SU-DHL-6 (cell line): ENCODE data around the gene CHAT.

Experiments used
- EZH2phosphoT487 ChIP-seq: fragments of 200-600 bp; sonication (generic), shearing (Covaris generic); conservative IDR thresholded peaks from 2 replicates; pipeline ENCODE4 v1.6.1; 2018; ENCODE audit warnings: mild to moderate bottlenecking, antibody characterized with exemption, low read length, moderate library complexity, mixed read lengths
- TF ChIP-seq, protein P1 (sequence below): fragments of 200-600 bp; sonication (generic); IDR thresholded peaks from one replicate; pipeline ENCODE4 v1.5.1; 2017; ENCODE audit warnings: antibody characterized with exemption, mild to moderate bottlenecking, low read length, moderate library complexity; ENCODE audit not compliant: insufficient read depth, poor library complexity, severe bottlenecking

DNA sequence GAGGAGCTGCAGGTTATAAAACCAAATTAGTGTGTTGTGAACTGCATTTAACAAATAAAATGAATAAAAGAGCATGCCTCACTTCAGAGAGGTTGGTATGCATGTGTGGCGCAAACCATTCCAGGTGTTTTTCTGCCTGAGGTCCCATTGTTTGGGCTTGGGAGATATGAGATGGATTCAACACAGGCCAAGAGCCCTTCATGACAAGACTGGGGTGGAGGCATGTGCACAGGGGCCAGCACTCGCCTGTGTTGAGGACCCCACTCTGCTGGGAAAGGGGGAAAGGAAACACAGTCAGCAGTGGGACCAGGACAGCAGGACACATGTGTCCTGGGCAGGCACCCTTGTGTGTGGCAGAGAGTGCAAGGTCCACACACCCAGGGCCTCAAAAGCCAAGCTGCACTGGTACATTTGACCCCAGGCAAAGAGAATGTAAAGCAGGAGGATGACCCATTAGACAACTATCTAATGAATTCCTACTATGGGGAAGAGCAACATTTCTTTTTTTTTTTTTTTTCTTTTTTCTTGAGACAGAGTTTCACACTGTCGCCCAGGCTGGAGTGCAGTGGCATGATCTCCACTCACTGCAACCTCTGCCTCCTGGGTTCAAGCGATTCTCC is 12.9 kb upstream of the CHAT start:
- TF ChIP-seq, protein P1, sequence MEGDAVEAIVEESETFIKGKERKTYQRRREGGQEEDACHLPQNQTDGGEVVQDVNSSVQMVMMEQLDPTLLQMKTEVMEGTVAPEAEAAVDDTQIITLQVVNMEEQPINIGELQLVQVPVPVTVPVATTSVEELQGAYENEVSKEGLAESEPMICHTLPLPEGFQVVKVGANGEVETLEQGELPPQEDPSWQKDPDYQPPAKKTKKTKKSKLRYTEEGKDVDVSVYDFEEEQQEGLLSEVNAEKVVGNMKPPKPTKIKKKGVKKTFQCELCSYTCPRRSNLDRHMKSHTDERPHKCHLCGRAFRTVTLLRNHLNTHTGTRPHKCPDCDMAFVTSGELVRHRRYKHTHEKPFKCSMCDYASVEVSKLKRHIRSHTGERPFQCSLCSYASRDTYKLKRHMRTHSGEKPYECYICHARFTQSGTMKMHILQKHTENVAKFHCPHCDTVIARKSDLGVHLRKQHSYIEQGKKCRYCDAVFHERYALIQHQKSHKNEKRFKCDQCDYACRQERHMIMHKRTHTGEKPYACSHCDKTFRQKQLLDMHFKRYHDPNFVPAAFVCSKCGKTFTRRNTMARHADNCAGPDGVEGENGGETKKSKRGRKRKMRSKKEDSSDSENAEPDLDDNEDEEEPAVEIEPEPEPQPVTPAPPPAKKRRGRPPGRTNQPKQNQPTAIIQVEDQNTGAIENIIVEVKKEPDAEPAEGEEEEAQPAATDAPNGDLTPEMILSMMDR: no peak
- TF ChIP-seq EZH2phosphoT487: no peak
